Measurements from ENCODE around the gene CAD. TPM values are rescaled to one million over a fixed set of nuclear protein-coding genes. Genes with fewer than 3 reads are reported as not detected.

The CAD gene
- total and polyA plus RNA-seq, 4 donors: 6.3 to 23.2 (median 13.5) TPM

DNA sequence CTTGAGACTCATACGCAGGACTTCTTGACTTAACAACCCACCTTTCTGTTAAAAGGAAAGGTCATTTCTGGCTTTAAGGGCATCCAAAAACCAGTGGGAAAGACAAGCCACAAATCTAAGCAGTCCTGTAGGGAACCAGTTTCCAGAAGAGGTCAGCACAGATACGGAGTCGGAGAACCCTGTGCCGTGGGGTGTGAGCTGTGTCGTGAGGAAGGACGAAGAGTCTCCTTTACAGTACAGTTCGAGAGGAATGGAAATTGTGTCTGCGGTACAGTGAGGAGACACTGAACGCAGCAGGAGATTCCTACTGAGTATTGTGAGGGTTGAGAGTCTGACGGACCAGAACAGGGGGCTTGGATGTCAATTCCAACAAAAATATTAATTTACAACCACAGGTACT lies 27.9 kb downstream of the CAD start:
- Histone ChIP-seq H3K4me1 (ENCODE audit: control insufficient read depth in 4 of 4, insufficient read depth in 4 of 4, low read length in 3 of 4) (peaks cover 0 to 5% (median 2%) of the 10 kb centered on the region in 4 donors), H3K27ac (ENCODE audit: low read depth in 1 of 2, low read length in 2 of 2) (no peak overlapping the region), H3K9ac (ENCODE audit: low read depth in 1 of 2, low read length in 2 of 2) (no peak overlapping the region), H3K27me3 (ENCODE audit: control insufficient read depth in 4 of 4, insufficient read depth in 4 of 4, low read length in 3 of 4) (no peaks in the 10 kb centered on the region), H3K9me3 (ENCODE audit: control insufficient read depth in 4 of 4, low read length in 3 of 4) (no peaks in the 10 kb centered on the region), H3K36me3 (ENCODE audit: control insufficient read depth in 4 of 4, insufficient read depth in 3 of 4, low read depth in 1 of 4, low read length in 3 of 4) (peaks cover 20 to 44% (median 38%) of the 10 kb centered on the region in 4 donors), H3K4me3 (ENCODE audit: low read depth in 1 of 3, low read length in 3 of 3) (no peak overlapping the region)
- no peak for DNase-seq (ENCODE audit: low spot score)
- TF ChIP-seq, protein P1, sequence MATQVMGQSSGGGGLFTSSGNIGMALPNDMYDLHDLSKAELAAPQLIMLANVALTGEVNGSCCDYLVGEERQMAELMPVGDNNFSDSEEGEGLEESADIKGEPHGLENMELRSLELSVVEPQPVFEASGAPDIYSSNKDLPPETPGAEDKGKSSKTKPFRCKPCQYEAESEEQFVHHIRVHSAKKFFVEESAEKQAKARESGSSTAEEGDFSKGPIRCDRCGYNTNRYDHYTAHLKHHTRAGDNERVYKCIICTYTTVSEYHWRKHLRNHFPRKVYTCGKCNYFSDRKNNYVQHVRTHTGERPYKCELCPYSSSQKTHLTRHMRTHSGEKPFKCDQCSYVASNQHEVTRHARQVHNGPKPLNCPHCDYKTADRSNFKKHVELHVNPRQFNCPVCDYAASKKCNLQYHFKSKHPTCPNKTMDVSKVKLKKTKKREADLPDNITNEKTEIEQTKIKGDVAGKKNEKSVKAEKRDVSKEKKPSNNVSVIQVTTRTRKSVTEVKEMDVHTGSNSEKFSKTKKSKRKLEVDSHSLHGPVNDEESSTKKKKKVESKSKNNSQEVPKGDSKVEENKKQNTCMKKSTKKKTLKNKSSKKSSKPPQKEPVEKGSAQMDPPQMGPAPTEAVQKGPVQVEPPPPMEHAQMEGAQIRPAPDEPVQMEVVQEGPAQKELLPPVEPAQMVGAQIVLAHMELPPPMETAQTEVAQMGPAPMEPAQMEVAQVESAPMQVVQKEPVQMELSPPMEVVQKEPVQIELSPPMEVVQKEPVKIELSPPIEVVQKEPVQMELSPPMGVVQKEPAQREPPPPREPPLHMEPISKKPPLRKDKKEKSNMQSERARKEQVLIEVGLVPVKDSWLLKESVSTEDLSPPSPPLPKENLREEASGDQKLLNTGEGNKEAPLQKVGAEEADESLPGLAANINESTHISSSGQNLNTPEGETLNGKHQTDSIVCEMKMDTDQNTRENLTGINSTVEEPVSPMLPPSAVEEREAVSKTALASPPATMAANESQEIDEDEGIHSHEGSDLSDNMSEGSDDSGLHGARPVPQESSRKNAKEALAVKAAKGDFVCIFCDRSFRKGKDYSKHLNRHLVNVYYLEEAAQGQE (IDR thresholded peaks at IDR 0.05): no peak
- no peak for TF ChIP-seq RAD21 (IDR thresholded peaks at IDR 0.05)
- TF ChIP-seq, protein P2, sequence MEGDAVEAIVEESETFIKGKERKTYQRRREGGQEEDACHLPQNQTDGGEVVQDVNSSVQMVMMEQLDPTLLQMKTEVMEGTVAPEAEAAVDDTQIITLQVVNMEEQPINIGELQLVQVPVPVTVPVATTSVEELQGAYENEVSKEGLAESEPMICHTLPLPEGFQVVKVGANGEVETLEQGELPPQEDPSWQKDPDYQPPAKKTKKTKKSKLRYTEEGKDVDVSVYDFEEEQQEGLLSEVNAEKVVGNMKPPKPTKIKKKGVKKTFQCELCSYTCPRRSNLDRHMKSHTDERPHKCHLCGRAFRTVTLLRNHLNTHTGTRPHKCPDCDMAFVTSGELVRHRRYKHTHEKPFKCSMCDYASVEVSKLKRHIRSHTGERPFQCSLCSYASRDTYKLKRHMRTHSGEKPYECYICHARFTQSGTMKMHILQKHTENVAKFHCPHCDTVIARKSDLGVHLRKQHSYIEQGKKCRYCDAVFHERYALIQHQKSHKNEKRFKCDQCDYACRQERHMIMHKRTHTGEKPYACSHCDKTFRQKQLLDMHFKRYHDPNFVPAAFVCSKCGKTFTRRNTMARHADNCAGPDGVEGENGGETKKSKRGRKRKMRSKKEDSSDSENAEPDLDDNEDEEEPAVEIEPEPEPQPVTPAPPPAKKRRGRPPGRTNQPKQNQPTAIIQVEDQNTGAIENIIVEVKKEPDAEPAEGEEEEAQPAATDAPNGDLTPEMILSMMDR (IDR thresholded peaks at IDR 0.05; ENCODE audit: low read depth, low read length, missing input control): no peak
- TF ChIP-seq, protein P3, sequence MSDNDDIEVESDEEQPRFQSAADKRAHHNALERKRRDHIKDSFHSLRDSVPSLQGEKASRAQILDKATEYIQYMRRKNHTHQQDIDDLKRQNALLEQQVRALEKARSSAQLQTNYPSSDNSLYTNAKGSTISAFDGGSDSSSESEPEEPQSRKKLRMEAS (IDR thresholded peaks at IDR 0.05): no peak
- TF ChIP-seq JUND (IDR thresholded peaks at IDR 0.05): no peak
- TF ChIP-seq NR2F2 (IDR thresholded peaks at IDR 0.05): no peak
- TF ChIP-seq FOXA2 (IDR thresholded peaks at IDR 0.05): no peak
- 91% methylated on average over 10 of the region's 10 CpGs for WGBS

DNA sequence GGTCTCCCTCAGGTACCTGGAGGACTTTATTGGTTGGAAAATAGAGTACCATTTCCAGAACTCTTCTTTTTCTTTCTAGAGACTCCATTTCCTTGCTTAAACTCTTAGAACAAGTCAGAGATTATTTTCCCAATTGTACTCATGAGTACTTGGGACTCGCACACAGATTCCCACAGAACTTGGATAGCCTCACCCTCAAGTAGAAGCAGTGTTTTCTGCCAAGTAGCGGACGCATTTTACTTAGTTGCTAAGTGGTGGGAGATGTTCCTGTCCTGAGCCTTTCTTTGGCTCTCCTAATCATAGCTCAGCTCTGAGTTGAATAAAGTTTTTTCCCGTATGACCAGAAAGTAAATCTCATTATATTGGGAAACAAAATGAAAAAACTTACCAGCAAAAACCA lies 28.5 kb downstream of the CAD start:
- Histone ChIP-seq H3K9me3 (ENCODE audit: control insufficient read depth in 4 of 4, low read length in 3 of 4) (no peaks in the 10 kb centered on the region), H3K4me1 (ENCODE audit: control insufficient read depth in 4 of 4, insufficient read depth in 4 of 4, low read length in 3 of 4) (peaks cover 0 to 7% (median 3%) of the 10 kb centered on the region in 4 donors), H3K36me3 (ENCODE audit: control insufficient read depth in 4 of 4, insufficient read depth in 3 of 4, low read depth in 1 of 4, low read length in 3 of 4) (peaks cover 20 to 39% (median 33%) of the 10 kb centered on the region in 4 donors), H3K27ac (ENCODE audit: low read depth in 1 of 2, low read length in 2 of 2) (no peak overlapping the region), H3K9ac (ENCODE audit: low read depth in 1 of 2, low read length in 2 of 2) (no peak overlapping the region), H3K27me3 (ENCODE audit: control insufficient read depth in 4 of 4, insufficient read depth in 4 of 4, low read length in 3 of 4) (no peaks in the 10 kb centered on the region), H3K4me3 (ENCODE audit: low read depth in 1 of 3, low read length in 3 of 3) (no peak overlapping the region)
- DNase-seq (ENCODE audit: low spot score): no peak
- no peak for TF ChIP-seq RXRA (IDR thresholded peaks at IDR 0.05)
- TF ChIP-seq, protein P3 (IDR thresholded peaks at IDR 0.05): no peak
- TF ChIP-seq FOXA2 (IDR thresholded peaks at IDR 0.05): no peak
- 91% methylated on average over 4 of the region's 4 CpGs for WGBS

DNA sequence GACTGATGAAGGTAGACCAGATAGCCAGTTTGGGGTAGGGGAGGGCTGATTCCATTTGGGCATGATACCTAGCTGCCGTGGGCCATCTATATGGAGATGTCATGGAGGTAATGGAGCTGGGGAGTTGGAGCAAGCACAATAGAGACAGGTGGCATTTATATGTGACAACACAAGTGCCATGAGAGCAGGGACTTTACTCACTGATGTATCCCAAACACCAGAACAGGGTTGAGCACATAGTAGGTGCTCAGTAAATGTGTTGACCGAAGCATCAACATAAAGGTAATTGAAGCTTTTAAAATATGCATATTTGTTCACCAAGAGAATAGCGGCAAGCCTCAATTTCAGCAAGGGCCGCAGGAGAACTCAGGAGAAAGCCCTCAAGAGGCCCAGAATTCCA lies 30.7 kb downstream of the CAD start:
- H3K27ac ChIP-seq (ENCODE audit: low read depth in 1 of 2, low read length in 2 of 2): no peak overlapping the region
- no peak overlapping the region for H3K9ac ChIP-seq (ENCODE audit: low read depth in 1 of 2, low read length in 2 of 2)
- 80% methylated on average over 4 of the region's 4 CpGs for WGBS
- no peaks in the 10 kb centered on the region for H3K9me3 ChIP-seq (ENCODE audit: control insufficient read depth in 4 of 4, low read length in 3 of 4)
- H3K4me1 ChIP-seq (ENCODE audit: control insufficient read depth in 4 of 4, insufficient read depth in 4 of 4, low read length in 3 of 4): peaks cover 0 to 7% (median 3%) of the 10 kb centered on the region in 4 donors
- H3K36me3 ChIP-seq (ENCODE audit: control insufficient read depth in 4 of 4, insufficient read depth in 3 of 4, low read depth in 1 of 4, low read length in 3 of 4): peaks cover 6 to 16% (median 14%) of the 10 kb centered on the region in 4 donors
- DNase-seq (ENCODE audit: low spot score): no peak
- H3K4me3 ChIP-seq (ENCODE audit: low read depth in 1 of 3, low read length in 3 of 3): no peak overlapping the region
- H3K27me3 ChIP-seq (ENCODE audit: control insufficient read depth in 4 of 4, insufficient read depth in 4 of 4, low read length in 3 of 4): no peaks in the 10 kb centered on the region
- no peak for TF ChIP-seq RXRA (IDR thresholded peaks at IDR 0.05)
- no peak for TF ChIP-seq FOXA2 (IDR thresholded peaks at IDR 0.05)
- no peak for TF ChIP-seq HNF4A (conservative IDR thresholded peaks at IDR 0.05)
- no peak for TF ChIP-seq FOXA1 (IDR thresholded peaks at IDR 0.05)
- no peak for TF ChIP-seq TAF1 (conservative IDR thresholded peaks at IDR 0.05)
- no peak for TF ChIP-seq JUND (IDR thresholded peaks at IDR 0.05)
- TF ChIP-seq, protein P1 (IDR thresholded peaks at IDR 0.05): no peak
- TF ChIP-seq, protein P4, sequence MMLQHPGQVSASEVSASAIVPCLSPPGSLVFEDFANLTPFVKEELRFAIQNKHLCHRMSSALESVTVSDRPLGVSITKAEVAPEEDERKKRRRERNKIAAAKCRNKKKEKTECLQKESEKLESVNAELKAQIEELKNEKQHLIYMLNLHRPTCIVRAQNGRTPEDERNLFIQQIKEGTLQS (IDR thresholded peaks at IDR 0.05): no peak
- TF ChIP-seq, protein P2 (IDR thresholded peaks at IDR 0.05; ENCODE audit: low read depth, low read length, missing input control): no peak
- TF ChIP-seq, protein P3 (IDR thresholded peaks at IDR 0.05): no peak
- no peak for TF ChIP-seq EGR1 (IDR thresholded peaks at IDR 0.05; ENCODE audit: low read depth in 2 of 2)
- TF ChIP-seq HNF4G (IDR thresholded peaks at IDR 0.05): no peak
- no peak for TF ChIP-seq NR2F2 (IDR thresholded peaks at IDR 0.05)
- TF ChIP-seq RAD21 (IDR thresholded peaks at IDR 0.05): no peak

Measured in liver (tissue), 9 donors.